HG02884 (cell line): ENCODE results near the gene CABLES2.

ENCODE experiments used
- ATAC-seq: cut with Tn5 transposase; IDR thresholded peaks from one replicate; pipeline ENCODE4 v1.9.1; 2021; ENCODE audit warnings: mild to moderate bottlenecking, moderate library complexity; ENCODE audit not compliant: unreplicated experiment

The CABLES2 gene

DNA sequence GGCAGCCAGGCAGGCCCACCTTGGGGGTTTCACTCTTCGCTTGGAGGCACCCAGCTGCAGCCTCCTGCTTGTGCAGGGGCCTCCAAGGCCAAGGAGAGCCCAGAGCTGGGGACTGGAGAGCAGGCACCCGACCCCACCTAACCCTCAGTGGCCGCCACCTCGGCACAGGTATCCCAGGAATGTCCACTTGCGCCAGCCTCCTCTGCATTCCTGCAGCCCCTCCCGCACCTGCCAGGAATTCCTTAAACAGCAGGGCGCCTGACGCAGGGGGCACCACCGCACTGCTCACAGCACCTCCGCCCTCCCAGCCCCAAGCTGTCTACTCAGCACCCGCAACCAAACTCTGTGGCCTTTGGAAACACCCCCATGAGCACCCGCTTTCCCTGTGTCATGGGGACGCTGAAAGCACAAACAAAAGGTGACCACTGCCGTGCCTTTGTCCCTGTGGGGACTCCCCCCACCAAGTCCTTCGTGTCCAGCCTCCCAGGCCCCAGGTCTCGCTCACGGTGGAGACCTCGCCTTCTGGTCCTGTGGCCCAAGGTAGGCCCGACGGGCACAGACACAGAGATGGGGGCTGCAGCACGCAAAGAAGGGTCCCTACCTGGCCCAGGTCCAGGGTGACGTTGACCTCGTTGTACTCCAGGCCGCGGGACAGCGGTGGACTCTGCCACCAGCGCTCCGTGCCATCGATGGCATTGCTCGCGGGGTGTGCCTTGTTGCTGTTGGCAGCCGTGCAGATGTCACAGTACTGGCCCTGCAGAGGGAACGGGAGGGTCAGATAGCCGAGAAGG, 45.1 kb downstream of the CABLES2 start:
- ATAC-seq, result no peak

DNA sequence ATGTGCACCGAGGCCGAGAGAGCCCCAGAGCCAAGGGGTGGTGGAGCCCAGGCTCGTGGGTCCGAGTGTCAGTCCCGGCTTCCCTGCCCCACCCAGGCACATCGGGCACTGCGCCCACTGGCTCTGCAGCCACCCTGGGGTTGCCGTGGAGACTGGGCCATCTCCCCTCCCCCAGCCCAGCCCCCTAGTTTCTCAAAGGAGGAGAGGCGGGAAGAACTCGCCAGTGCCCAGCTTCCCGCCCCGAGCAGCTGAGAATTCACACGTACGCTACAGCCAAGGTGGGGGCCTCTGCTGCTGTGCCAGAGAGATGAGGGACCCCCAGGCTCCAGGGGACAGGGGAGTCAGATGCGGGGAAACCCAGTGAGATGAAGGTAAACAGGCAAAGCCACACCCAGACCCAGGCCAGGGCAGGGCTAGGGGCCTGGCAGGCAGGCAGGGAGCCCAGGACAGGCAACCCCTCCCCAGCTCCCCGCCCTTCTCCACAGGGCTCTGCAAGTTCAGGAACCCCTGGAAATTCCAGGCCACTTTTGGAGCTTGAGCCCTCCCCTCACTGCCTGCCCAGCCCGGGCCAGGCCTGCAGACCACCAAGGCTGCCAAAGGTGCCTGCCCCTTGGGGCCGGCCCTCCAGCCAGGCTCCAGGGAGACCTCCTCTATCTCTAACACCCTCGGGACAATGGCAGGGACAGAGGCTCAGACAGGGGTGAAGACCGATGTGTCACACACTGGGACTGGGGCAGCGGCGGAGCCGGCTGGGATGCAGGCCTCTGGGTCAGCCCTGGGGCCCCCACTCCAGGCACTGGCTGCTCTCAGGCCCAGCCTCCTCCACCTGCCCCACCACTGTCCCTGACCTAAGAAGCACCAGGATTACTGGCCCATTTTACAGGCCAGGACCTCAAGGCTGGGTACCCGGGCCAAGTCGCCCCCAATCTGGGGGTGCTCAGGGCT, 46.0 kb downstream of the CABLES2 start:
- ATAC-seq, result no peak

DNA sequence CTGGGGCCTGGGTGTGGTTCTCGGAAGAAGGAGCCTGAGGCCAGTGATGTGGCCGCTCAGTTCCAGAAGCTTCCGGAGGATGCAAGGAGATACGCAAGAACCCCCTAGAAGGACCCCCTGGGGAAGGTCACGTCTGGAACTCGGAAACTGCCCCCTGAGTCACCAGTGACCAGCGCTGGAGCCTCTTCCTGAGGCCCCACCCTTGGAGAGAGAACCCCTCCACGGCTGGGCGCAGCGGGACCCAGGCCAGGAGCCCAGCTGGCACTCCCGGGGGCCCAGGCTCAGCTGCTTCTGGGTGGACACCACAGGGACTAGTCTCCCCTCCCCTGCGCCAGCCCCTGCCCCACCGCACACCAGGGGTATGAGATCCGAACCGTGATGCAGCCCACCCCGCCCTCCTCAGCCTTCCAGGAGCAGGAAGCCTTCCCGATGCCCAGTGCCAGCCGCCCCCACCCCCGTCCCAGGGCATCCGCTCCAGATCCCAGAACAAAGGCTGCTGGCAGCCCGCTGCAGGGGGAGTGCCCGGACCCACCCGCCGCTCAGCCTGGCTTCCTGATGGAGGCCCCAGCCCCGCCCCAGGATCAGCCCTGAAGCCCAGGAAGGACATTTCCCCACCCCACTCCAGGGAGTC, 47.5 kb downstream of the CABLES2 start:
- no peak for ATAC-seq

DNA sequence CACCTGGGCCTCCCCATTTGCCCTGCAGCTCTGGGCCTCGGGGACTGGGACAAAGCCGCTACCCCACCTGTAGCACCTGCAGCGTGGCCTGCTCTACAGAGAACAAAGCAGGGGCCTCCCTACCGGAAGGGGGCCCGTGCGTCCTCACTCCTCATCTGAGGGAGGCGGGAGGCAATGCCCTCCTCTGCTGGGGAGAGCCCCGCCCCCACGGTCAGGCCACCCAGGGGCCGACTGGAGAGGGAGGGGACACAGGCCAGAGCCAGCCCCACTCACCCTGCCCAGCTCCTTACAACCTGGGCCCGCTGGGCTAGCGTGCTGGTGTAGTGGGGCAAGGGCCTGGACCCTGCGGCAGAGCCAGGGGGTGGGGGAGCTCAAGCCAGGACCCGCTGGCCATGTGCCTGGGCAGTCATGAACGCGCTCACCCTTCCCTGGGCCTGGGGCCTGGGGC, 48.0 kb downstream of the CABLES2 start:
- ATAC-seq, result no peak

DNA sequence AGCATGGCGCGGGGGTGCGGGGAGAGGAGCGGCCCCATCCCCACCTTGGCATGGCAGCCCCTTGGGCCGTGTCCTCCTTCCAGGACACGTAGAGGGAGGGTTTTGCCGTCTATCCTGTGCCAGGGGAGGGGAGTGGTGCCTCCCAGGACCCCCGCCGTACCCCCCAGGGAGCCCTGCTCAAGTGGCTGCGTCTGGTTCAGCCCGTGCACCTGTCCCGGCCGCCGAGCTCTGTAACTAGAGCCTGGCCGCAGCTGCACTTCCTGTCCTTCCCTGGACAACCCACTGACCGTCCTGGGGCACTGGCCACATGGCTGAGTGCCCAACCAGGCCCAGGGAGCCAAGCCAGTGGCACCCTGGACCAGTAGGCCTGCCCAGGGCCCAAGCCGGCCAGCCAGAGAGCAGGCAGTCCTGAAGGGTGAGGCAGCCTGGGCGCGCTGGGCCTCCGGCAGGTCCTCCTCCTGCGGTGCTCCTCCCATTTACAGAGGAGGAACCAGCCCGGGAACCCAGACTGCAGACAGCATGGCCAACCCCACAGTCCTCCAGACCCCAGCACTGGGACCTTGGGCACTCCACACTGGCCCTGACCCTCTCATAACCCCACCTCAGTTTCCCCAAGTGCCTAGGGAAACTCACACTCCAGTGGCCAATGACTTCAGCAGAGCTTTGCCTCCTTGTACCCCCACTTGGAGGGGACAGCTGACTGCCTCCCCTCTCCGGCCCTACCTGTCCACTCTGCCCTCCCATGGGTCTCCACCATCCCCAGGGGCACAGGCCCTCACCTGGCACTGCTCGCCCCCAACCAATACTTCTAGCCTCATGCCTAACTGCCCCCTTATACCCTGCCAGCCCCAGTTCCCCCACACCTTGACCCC, 48.7 kb downstream of the CABLES2 start:
- no peak for ATAC-seq

DNA sequence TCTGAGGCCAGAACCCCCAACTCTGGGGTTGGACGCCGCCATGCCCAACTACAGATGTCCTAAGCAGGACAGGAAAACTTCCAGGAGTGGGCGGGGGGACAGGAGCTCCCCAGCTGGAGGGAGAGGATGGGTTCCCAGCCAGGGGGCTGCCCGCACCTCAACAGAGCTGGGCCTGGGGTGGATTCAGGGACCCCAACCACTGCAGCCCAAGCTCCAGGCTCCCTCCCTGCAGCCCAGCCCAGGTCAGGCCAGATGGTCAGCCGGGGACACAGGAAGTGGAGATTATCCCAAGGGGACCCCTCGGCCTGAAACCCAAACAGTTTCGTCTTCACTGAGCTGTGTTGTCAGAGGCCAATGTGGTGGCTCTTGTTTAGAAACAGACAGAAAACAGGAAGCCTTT, 49.4 kb downstream of the CABLES2 start:
- no peak for ATAC-seq

DNA sequence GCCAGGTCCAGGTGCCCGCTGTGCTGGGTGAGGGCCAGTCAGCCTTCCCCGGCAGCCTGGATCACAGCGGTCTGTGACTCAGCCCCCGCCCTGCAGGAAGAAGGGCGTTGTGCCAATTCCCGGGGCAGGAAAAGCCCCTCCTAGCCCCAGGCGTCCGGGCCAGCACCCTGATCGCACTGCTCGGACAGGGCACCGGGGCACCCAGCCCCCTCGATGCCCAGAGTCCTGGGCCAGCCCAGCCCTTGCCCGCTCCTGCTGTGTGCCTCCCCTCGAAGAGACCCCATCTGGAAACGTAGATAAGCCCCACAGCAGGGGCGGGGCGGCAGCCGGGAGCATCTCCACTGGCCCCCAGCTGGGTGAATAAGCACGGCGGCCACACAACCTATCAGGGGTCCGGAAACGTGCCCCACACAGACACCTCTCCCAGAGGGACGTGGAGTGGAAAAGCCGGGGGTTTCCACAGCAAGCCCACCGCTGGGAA, 49.9 kb downstream of the CABLES2 start:
- ATAC-seq, result no peak

DNA sequence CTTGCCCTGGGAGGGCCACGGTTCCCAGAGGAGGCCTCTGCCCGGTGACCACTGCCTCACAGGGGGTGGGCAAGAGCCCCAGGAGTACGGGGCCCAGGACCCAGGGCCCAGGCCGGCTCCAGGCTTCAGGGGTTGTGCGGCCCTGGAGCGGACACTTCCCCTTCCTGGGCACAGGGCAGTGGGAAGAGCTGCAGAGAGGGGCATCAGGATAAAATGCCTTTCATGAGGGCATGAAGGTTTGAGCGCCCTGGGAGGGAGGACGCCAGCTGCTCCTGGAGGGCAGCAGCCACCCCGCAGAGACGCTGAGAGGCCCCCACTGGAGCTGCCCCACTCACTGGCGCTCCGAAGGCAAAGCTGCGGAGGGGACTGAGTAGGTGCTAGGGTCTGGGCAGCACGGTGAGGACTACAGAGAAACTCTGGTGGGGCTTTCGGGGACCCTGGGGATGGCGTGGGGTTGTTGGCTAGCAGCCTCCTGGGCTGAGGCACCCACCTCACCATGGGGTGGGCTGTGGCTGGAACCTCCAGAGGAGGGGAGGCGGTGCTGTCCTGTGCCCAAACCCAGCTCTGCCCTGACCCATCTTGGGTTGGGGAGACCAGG, 50.4 kb downstream of the CABLES2 start:
- no peak for ATAC-seq

DNA sequence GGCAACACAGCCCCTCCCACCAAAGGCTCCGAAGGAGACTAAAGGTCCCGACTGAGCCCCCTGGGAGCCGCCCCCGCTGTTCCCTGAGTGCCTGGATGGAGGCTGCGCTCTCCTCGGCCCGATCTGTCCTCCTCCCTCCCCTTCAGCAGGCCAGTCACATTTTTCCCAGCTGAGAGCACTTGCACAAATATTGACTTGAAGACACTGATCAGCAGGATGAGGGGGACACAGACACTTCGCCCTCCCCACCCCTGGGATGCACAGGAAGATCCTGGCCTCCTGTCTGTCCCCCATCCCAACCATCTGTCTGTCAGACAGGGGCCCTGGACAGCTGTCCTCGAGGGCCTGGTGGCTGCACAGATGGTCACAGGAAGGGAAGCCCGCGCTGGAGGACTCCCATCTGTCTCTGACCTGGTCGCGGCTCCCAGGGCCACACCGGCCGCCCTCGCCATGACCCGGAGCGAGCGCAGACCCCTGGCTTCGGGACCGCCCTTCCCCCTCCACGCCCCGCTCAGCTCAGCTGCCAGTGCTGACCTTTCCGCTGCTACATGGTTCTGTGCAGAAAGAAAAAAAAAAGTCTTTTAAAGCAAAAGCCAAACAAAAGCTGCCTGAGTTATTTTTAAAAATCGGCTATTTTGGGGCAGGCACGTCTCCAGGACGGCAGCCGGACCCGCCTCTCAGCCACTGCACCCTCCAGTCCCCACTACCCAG, 51.1 kb downstream of the CABLES2 start:
- ATAC-seq, result no peak

DNA sequence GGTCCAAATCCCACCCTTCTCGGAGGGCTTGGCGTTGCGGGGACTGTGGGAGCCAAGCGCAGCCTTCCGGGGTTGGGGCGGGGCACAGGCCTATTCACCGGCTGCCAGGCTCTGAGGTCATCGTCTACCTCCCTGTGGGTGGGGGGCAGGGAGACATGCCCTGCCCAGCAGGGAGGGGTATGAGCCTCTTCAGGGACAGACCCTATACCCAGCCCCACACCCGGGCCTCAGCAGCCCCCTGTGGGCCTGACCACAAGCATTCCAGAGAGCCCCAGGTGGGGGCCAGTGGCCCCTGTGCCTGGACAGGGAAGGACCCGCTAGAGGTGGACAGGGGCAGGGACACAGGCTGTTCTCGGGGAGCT, 51.6 kb downstream of the CABLES2 start:
- ATAC-seq, result no peak

DNA sequence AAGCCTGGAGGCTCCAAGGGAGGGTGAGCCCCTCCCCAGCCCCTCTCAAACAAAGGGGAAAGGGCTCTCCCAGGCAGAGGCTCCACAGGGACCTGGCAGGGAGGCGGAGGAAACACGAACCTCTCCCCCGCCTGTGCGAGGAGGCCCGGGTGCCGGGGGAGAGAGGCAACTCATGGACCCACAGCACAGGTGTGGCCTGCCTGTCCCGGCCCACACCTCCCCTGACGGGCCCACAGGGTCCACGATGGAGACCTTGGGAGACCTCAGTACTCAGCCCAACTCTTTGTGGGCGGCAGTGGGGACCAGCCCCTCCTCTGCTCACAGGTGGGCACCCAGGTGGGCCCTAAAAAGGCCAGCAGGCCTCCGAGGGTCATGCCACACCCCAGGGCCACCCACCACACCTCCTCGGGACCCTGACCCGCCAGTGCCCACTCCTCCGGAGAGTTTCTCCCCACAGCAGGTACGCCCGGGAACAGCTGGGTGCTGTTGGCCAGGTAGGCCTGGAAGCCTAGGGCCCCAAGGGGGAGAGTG, 52.2 kb downstream of the CABLES2 start:
- no peak for ATAC-seq

DNA sequence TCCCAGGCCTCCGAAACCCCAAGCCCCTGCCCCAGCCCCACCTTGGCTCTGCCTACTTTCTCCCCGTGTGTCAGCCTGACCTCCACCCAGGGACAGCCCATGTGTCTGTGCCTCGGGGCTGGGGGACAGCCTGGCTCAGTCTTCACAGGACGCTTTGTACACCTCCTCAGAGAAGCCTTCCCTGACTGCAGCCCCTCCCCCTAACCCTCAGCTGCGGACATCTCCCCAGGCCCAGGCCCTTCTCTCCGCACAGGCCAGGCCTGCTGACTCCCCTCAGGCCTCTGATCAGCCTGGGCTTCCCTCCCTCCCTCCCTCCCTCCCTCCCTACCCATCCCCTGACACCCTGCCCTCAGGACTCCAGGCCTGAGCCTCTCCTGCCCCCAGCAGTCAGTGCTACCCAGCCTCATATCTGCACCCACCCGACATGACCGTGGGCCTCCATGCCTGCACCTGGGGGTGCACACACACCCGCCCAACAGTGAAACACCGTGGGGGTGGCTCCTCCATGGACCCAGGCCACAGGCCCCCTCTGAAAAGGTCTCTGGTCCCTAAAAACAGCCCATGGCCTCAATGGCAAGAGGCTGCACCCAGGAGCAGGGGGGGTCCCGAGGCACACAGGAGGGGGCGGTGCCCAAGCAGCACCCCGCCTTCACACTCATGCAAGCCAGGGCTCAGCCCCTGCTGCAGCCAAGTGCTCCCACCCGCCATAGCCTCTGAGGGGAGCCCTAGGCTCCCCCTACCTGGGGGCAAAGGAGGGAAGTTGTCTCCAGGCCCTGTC, 52.9 kb downstream of the CABLES2 start:
- ATAC-seq, result no peak

DNA sequence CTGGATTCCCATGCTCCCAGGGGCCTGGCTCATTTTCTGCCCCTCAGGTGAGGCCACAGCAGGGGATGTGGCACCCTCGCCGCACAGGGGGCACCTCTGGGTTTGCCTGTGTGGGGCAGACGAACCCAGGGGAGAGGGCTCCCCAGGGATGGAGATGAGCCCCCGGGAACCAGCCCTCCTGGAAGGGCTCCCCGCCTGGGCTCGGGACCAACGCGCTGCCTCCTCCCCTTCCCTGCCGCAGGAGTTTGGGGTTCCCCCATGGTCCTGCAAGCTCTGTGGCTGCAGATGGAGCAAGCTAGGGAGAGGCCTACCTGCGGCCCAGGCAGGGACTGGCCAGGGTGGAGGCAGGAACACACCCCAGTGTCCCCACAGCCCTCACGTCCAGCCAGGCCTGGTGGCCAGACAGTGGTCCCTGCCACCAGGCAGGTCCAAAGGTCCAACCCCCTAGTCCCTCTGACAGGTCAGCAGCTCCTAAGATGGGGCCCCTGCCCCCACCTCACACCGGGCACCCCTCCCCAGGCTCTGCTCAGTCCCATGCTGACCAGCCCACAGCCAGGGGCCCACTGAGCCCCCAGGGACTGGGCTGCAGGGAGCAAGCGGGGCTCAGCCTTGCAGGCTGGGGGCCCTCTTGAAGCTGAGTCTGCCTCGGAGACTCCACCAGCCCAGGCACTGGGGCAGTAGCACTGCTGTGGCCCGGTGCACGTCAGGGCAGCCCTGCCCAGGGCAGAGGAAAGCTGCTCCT, 53.6 kb downstream of the CABLES2 start:
- no peak for ATAC-seq

DNA sequence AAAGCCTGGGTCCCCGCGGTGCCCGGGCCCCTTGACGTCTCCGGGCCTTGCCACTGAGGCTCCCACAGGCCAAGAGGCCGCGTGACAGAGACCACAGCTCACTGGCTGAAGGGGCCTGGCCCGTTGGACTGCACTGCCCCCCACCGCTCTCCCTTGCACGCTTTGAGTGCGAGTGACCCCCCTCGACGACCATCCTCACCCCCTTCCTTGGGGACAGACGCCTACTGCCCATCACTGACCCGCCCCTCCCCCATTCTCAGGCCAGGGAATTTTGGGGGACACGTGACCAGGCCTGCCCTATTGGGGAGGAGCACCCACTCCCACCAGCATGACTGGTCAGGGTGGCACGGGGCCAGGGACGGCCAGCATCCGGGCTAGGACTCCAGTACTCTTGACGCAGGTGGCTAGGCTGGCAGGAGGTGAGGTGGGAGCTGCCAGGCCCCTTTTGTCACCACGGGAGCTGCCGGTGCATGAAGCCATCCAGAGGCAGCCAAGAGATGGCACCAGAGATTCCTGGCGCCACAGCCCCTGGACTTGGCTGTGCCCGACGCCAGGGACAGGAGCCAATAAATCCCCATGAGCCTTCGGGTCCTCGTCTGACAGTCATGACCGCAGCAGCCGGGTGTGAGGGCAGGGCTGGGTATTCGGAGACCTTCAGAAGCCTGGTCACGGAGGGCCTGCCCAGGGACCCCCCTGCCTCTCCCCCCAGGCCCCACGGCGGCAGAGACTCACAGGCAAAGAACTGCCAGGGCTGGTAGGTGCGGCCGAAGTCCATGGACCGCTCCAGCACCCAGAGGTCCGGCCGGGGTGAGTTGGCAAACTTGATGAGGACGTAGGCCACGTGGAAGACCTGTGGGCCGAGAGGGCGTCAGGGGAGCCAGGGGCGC, 54.4 kb downstream of the CABLES2 start:
- no peak for ATAC-seq

DNA sequence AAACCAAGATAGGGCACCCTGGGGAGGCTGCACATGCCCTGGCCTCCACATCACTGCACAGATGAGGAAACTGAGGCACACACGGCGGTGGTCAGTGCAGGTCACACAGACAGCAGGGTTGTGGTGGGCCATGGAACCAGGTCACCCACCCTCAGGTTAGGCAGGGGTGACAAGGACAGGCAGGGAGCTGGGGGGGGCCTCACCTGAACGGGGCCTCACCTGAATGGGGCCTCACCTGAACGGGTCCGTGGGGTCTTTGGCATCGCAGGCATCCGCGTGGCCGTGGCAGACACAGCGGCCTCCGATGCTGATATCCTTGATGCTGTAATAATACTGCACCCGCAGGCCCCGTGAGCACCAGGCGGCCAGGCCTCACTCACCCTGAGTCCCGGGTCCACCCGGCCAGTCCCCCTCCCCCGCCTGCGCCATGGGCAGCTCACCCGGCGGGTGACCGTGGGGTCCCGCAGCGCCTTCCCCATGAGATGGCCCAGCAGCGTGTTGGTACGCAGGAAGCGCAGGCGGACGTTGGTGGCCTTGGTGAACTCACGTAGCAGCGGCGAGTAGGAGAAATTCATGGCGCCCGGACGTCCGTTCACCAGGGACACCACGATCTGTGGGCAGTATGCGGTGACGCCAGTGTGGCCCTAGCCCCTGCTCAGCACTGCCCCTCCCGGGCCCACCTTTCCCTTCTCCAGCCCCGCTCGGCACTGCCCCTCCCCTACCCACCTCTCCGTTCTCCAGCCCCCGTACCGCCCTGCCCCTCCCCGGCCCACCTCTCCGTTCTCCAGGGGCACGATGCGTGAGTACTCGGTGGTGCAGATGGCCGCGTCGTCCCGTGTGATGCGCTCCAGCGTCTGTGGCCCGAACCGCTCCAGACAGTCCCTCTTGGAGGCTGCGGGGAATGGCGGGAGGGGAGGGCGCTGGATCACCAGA, 55.4 kb downstream of the CABLES2 start:
- ATAC-seq, result no peak
